Liver (tissue), 9 donors: ENCODE results near the gene TSHZ3. TPM values are rescaled to one million over a fixed set of nuclear protein-coding genes. Genes with fewer than 3 reads are reported as not detected.

Source experiments
- DNase-seq: peaks from one replicate; pipeline ENCODE4 v3.0.0-alpha.2; 2017; ENCODE audit warnings: low spot score
- H3K27ac ChIP-seq, 2 donors: one replicate each; pipeline ENCODE4 v1.7.0; 2013; ENCODE audit warnings: inconsistent platforms in 2 of 2, low read length in 2 of 2, control low read depth in 1 of 2, low read depth in 1 of 2, mild to moderate bottlenecking in 1 of 2
- H3K27me3 ChIP-seq, 4 donors: one replicate each; pipeline versions ENCODE4 v1.6.1 to v1.7.0; 2013; ENCODE audit warnings: low read length in 3 of 4, inconsistent platforms in 1 of 4, mild to moderate bottlenecking in 1 of 4, moderate library complexity in 1 of 4; ENCODE audit not compliant: control insufficient read depth in 4 of 4, insufficient read depth in 4 of 4
- H3K36me3 ChIP-seq, 4 donors: one replicate each; pipeline versions ENCODE4 v1.6.1 to v1.7.0; 2013; ENCODE audit warnings: low read length in 3 of 4, mild to moderate bottlenecking in 3 of 4, low read depth in 1 of 4, moderate library complexity in 1 of 4; ENCODE audit not compliant: control insufficient read depth in 4 of 4, insufficient read depth in 3 of 4
- H3K4me1 ChIP-seq, 4 donors: one replicate each; pipeline versions ENCODE4 v1.6.1 to v1.7.0; 2013; ENCODE audit warnings: low read length in 3 of 4, mild to moderate bottlenecking in 3 of 4, moderate library complexity in 1 of 4; ENCODE audit not compliant: control insufficient read depth in 4 of 4, insufficient read depth in 4 of 4
- H3K4me3 ChIP-seq, 3 donors: one replicate each; pipeline versions ENCODE4 v1.6.1 to v1.7.0; 2013; ENCODE audit warnings: low read length in 3 of 3, control low read depth in 1 of 3, low read depth in 1 of 3, mild to moderate bottlenecking in 1 of 3
- H3K9ac ChIP-seq, 2 donors: one replicate each; pipeline ENCODE4 v1.7.0; 2013; ENCODE audit warnings: low read length in 2 of 2, mild to moderate bottlenecking in 2 of 2, moderate library complexity in 2 of 2, control low read depth in 1 of 2, low read depth in 1 of 2
- H3K9me3 ChIP-seq, 4 donors: one replicate each; pipeline versions ENCODE4 v1.6.1 to v1.7.0; 2013; ENCODE audit warnings: low read length in 3 of 4; ENCODE audit not compliant: control insufficient read depth in 4 of 4
- ATF3 ChIP-seq: IDR thresholded peaks from 2 replicates; pipeline ENCODE4 v1.6.1; 2016; ENCODE audit warnings: antibody characterized with exemption
- EGR1 ChIP-seq, 2 donors: IDR thresholded peaks; 2 replicates each; pipeline ENCODE4 v1.6.1; 2016 to 2018; ENCODE audit warnings: antibody characterized with exemption in 2 of 2, low read depth in 2 of 2
- FOXA1 ChIP-seq: IDR thresholded peaks from 2 replicates; pipeline ENCODE4 v1.6.1; 2016; ENCODE audit warnings: antibody characterized with exemption
- FOXA2 ChIP-seq: IDR thresholded peaks from 2 replicates; pipeline ENCODE4 v1.6.1; 2016; ENCODE audit warnings: antibody characterized with exemption
- GABPA ChIP-seq, 2 donors: IDR thresholded peaks in 1 of 2; conservative IDR thresholded peaks in 1 of 2; 2 replicates each; pipeline ENCODE4 v1.6.1; 2016; ENCODE audit warnings: antibody characterized with exemption in 2 of 2, mild to moderate bottlenecking in 1 of 2, moderate library complexity in 1 of 2
- HNF4A ChIP-seq, 2 donors: conservative IDR thresholded peaks; 2 replicates each; pipeline ENCODE4 v1.6.1; 2016; ENCODE audit warnings: antibody characterized with exemption in 2 of 2, mild to moderate bottlenecking in 2 of 2
- HNF4G ChIP-seq: IDR thresholded peaks from 2 replicates; pipeline ENCODE4 v1.6.1; 2016; ENCODE audit warnings: antibody characterized with exemption
- NR2F2 ChIP-seq: IDR thresholded peaks from 2 replicates; pipeline ENCODE4 v1.6.1; 2016; ENCODE audit warnings: antibody characterized with exemption
- RAD21 ChIP-seq, 2 donors: IDR thresholded peaks; 2 replicates each; pipeline ENCODE4 v1.6.1; 2016; ENCODE audit warnings: antibody characterized with exemption in 2 of 2, mild to moderate bottlenecking in 2 of 2
- RXRA ChIP-seq, 2 donors: IDR thresholded peaks; 2 replicates each; pipeline ENCODE4 v1.6.1; 2017 to 2018; ENCODE audit warnings: antibody characterized with exemption in 2 of 2, mild to moderate bottlenecking in 1 of 2
- SP1 ChIP-seq: IDR thresholded peaks from 2 replicates; pipeline ENCODE4 v1.6.1; 2018; ENCODE audit warnings: antibody characterized with exemption, mild to moderate bottlenecking
- TAF1 ChIP-seq: conservative IDR thresholded peaks from 2 replicates; pipeline ENCODE4 v1.6.1; 2016; ENCODE audit warnings: antibody characterized with exemption, mild to moderate bottlenecking
- YY1 ChIP-seq: IDR thresholded peaks from 2 replicates; pipeline ENCODE4 v1.6.1; 2016; ENCODE audit warnings: antibody characterized with exemption, mild to moderate bottlenecking
- ZBTB33 ChIP-seq: IDR thresholded peaks from 2 replicates; pipeline ENCODE4 v1.6.1; 2016; ENCODE audit warnings: antibody characterized with exemption
- WGBS: extraction: QIAGEN DNeasy Blood & Tissue Kit; methylation state at CpG from one replicate; pipeline ENCODE4 v1.1.7; 2013; 5-methylcytosine and 5-hydroxymethylcytosine counted together
- polyA plus RNA-seq, 2 donors: library from polyadenylated mRNA; stranded (reverse) in 1 of 2; unstranded in 1 of 2; fragments of 200-250 nt in 1 of 2; fragments of >200 nt in 1 of 2; fragmentation: Nextera tagmentation in 1 of 2; extraction: Ambion mirVana in 1 of 2; gene quantifications; one replicate each; pipeline versions ENCODE4 v1.2.1 to v1.2.3, GENCODE V29; 2013 to 2015
- total RNA-seq, 2 donors: library from RNA; depleted of rRNA; stranded (reverse); fragments of >200 nt; gene quantifications; one replicate each; pipeline ENCODE4 v1.2.3, GENCODE V29; 2014
- donor health status: healthy.
- donor health status: healthy.
- donor health status: healthy.
- donor health status: healthy.
- donor health status: healthy.

TSHZ3 gene
- total and polyA plus RNA-seq, 4 donors = 0.42 to 3.3 (median 0.68) TPM

- Histone ChIP-seq H3K27me3 (peaks cover 0 to 4% (median under 1%) of the 10 kb centered on the region in 4 donors), H3K4me3 (no peak overlapping the region), H3K9ac (no peak overlapping the region), H3K36me3 (no peaks in the 10 kb centered on the region), H3K4me1 (no peaks in the 10 kb centered on the region), H3K27ac (no peak overlapping the region), H3K9me3 (peaks cover 0 to 1% (median 0%) of the 10 kb centered on the region in 4 donors)
- no peak for TF ChIP-seq EGR1 (IDR thresholded peaks at IDR 0.05; ENCODE audit: low read depth in 2 of 2)
- no peak for TF ChIP-seq YY1
- TF ChIP-seq ZBTB33 = no peak
- no peak for TF ChIP-seq TAF1
- TF ChIP-seq GABPA (IDR thresholded peaks at IDR 0.05 in 1 of 2, conservative IDR thresholded peaks at IDR 0.05 in 1 of 2) = no peak
- no peak for TF ChIP-seq HNF4G
- no peak for TF ChIP-seq ATF3
- TF ChIP-seq RXRA (IDR thresholded peaks at IDR 0.05) = no peak
- TF ChIP-seq FOXA1 = no peak
- no peak for TF ChIP-seq HNF4A (conservative IDR thresholded peaks at IDR 0.05)
- TF ChIP-seq FOXA2 = no peak
- WGBS = 52% methylated on average over 15 of the region's 15 CpGs
- no peak for DNase-seq
These were observed 90.8 kb downstream of the TSHZ3 start for GRCh38 chr19:31258211-31259052.

DNA sequence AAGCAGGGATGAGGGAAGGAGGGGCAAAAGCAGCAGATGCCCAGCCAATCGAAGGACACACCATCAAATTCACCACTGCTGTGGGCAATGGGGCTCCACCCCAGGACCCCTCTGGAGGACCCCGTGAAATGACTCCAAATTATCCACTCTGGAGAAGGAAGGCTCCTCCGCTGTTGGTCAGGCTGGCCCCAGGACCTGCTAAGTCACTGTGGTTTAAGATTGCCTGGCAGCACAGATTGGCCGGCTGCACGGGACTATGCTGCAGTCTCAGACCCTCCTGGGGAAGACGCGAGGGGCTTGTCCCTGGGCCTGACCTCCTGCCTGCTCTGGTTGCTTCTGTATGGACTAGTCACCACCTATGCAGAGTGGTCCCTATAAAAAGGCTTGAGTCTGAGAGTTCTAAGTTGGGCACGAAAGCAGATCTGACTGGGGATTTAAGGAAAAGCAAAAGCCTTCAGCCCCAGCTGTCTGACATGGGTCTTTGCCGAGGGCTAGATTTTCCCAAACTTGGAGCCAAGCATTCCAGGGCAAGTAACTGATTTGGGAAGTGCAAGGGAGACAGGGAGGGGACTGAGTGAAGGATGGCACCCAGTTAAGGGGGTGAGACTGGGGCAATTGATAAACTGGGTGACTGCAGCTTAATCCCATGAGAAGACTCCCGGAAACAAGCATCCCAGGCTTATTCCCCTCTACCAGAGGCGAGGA, 91.7 kb downstream of the TSHZ3 start:
- DNase-seq = no peak
- Histone ChIP-seq H3K4me1 (no peaks in the 10 kb centered on the region), H3K9me3 (peaks cover 0 to 1% (median 0%) of the 10 kb centered on the region in 4 donors), H3K36me3 (no peaks in the 10 kb centered on the region), H3K9ac (no peak overlapping the region), H3K27me3 (peaks cover 0 to 4% (median under 1%) of the 10 kb centered on the region in 4 donors), H3K27ac (no peak overlapping the region), H3K4me3 (no peak overlapping the region)
- TF ChIP-seq YY1 = no peak
- TF ChIP-seq NR2F2 = no peak
- TF ChIP-seq RXRA (IDR thresholded peaks at IDR 0.05) = no peak
- TF ChIP-seq SP1 = no peak
- TF ChIP-seq ZBTB33 = no peak
- TF ChIP-seq GABPA (IDR thresholded peaks at IDR 0.05 in 1 of 2, conservative IDR thresholded peaks at IDR 0.05 in 1 of 2) = no peak
- TF ChIP-seq RAD21 (IDR thresholded peaks at IDR 0.05) = no peak
- WGBS = 72% methylated on average over 11 of the region's 11 CpGs
